H1 (cell line): Measurements from ENCODE around the gene SLC10A2. TPM values are rescaled to one million over a fixed set of nuclear protein-coding genes. Genes with fewer than 3 reads are reported as not detected.

Experiments
- CTCF ChIA-PET: fragments of 300-600 bp; sonication (Branson Sonifier 250); formaldehyde crosslinking; loops from one replicate; lab custom pipeline; 2021; ENCODE audit not compliant: partially characterized antibody; lab: Charles Lee
- POLR2A ChIA-PET: fragments of 300-600 bp; sonication (Branson Sonifier 250); formaldehyde crosslinking; loops from one replicate; lab custom pipeline; 2021; ENCODE audit warnings: inconsistent platforms; ENCODE audit not compliant: partially characterized antibody; lab: Charles Lee
- DNase-seq, 2 experiments: peaks; one replicate each; pipeline versions ENCODE4 v3.0.0 to v3.0.0-alpha.2; 2010 to 2022; ENCODE audit warnings: low spot score in 2 of 2, low read depth in 1 of 2, mixed read lengths in 1 of 2
- FAIRE-seq: peaks from 2 replicates; lab custom pipeline; 2011; peaks lifted over from hg19 to GRCh38; lab: Jason Lieb, UNC
- H2AFZ ChIP-seq: 2 replicates; pipeline ENCODE4 v1.8.1; 2012; ENCODE audit warnings: low read length, inconsistent platforms
- H2AK5ac ChIP-seq: 2 replicates; pipeline ENCODE4 v1.6.1; 2013; ENCODE audit warnings: low read depth, low read length
- H2BK120ac ChIP-seq: replicated peaks from 2 replicates; pipeline ENCODE3; 2013; ENCODE audit warnings: low read depth, low read length, inconsistent platforms
- H2BK12ac ChIP-seq: 2 replicates; pipeline ENCODE4 v1.6.1; 2013; ENCODE audit warnings: low read depth, low read length
- H2BK15ac ChIP-seq: 2 replicates; pipeline ENCODE4 v1.6.1; 2013; ENCODE audit warnings: low read length
- H2BK20ac ChIP-seq: 2 replicates; pipeline ENCODE4 v1.6.1; 2013; ENCODE audit warnings: low read length
- H2BK5ac ChIP-seq: 2 replicates; pipeline ENCODE4 v1.6.1; 2013; ENCODE audit warnings: low read depth, low read length
- H3K14ac ChIP-seq: 2 replicates; pipeline ENCODE4 v1.6.1; 2013; ENCODE audit warnings: inconsistent platforms; ENCODE audit not compliant: insufficient read length
- H3K18ac ChIP-seq: 2 replicates; pipeline ENCODE4 v1.6.1; 2013; ENCODE audit warnings: low read length; ENCODE audit errors: extremely low read depth
- H3K23ac ChIP-seq: 2 replicates; pipeline ENCODE4 v1.6.1; 2013; ENCODE audit warnings: inconsistent platforms; ENCODE audit not compliant: insufficient read length
- H3K23me2 ChIP-seq: 2 replicates; pipeline ENCODE4 v1.6.1; 2013; ENCODE audit warnings: low read depth, low read length
- H3K27ac ChIP-seq: 2 replicates; pipeline ENCODE4 v1.6.1; 2011; ENCODE audit warnings: low read depth, low read length, inconsistent platforms
- H3K27me3 ChIP-seq, 4 experiments: replicated peaks in 1 of 4; 1 replicate in 1 of 4; 2 replicates in 3 of 4; pipeline versions ENCODE4 v1.6.1 to v1.8.1; 2011 to 2013; ENCODE audit warnings: low read length in 3 of 4, mild to moderate bottlenecking in 3 of 4, inconsistent platforms in 2 of 4, mixed read lengths in 2 of 4, moderate library complexity in 1 of 4; ENCODE audit not compliant: control insufficient read depth in 3 of 4, insufficient read depth in 3 of 4; ENCODE audit errors: extremely low read depth in 1 of 4
- H3K36me3 ChIP-seq, 4 experiments: 2 replicates each; pipeline versions ENCODE4 v1.6.1 to v1.8.1; 2011 to 2013; ENCODE audit warnings: mild to moderate bottlenecking in 4 of 4, low read length in 3 of 4, moderate library complexity in 2 of 4, control low read depth in 1 of 4, inconsistent platforms in 1 of 4; ENCODE audit not compliant: insufficient read depth in 4 of 4, control insufficient read depth in 2 of 4
- H3K4ac ChIP-seq: replicated peaks from 2 replicates; pipeline ENCODE3; 2013; ENCODE audit warnings: low read length, low read depth, mixed read lengths, inconsistent platforms; ENCODE audit not compliant: insufficient read length
- H3K4me1 ChIP-seq, 4 experiments: replicated peaks in 1 of 4; 1 replicate in 1 of 4; 2 replicates in 3 of 4; pipeline versions ENCODE4 v1.6.1 to v1.8.1; 2011 to 2013; ENCODE audit warnings: low read length in 3 of 4, inconsistent platforms in 2 of 4, mixed read lengths in 1 of 4; ENCODE audit not compliant: insufficient read depth in 4 of 4, control insufficient read depth in 3 of 4
- H3K4me2 ChIP-seq, 2 experiments: 2 replicates each; pipeline versions ENCODE4 v1.6.1 to v1.8.1; 2011 to 2013; ENCODE audit warnings: low read depth in 2 of 2, low read length in 2 of 2, control low read depth in 1 of 2, inconsistent platforms in 1 of 2, mild to moderate bottlenecking in 1 of 2; ENCODE audit not compliant: insufficient read depth in 1 of 2
- H3K4me3 ChIP-seq, 4 experiments: fragments of 200-600, 300-600 bp in 1 of 4; sonication (generic), shearing (Covaris generic), sonication (Bioruptor Twin) in 1 of 4; 2 replicates each; pipeline versions ENCODE4 v1.5.1 to v1.8.1; 2011 to 2016; ENCODE audit warnings: low read length in 4 of 4, low read depth in 3 of 4, control low read depth in 2 of 4, inconsistent platforms in 2 of 4, mild to moderate bottlenecking in 2 of 4, mixed read lengths in 1 of 4, moderate library complexity in 1 of 4; ENCODE audit not compliant: insufficient read depth in 2 of 4; ENCODE audit errors: extremely low read depth in 1 of 4
- H3K56ac ChIP-seq: replicated peaks from 2 replicates; pipeline ENCODE3; 2013; ENCODE audit warnings: low read depth, mild to moderate bottlenecking, mixed read lengths, low read length, inconsistent platforms; ENCODE audit not compliant: insufficient read length
- H3K79me1 ChIP-seq: 2 replicates; pipeline ENCODE4 v1.6.1; 2013; ENCODE audit warnings: low read depth, low read length, control low read depth
- H3K79me2 ChIP-seq, 2 experiments: 2 replicates each; pipeline versions ENCODE4 v1.6.1 to v1.8.1; 2012 to 2013; ENCODE audit warnings: low read length in 2 of 2, mild to moderate bottlenecking in 2 of 2, inconsistent platforms in 1 of 2; ENCODE audit not compliant: insufficient read depth in 2 of 2, control insufficient read depth in 1 of 2
- H3K9ac ChIP-seq, 4 experiments: replicated peaks in 1 of 4; 1 replicate in 1 of 4; 2 replicates in 3 of 4; pipeline versions ENCODE4 v1.6.1 to v1.8.1; 2011 to 2013; ENCODE audit warnings: low read depth in 3 of 4, low read length in 3 of 4, control low read depth in 2 of 4, mild to moderate bottlenecking in 2 of 4, moderate library complexity in 2 of 4, inconsistent platforms in 1 of 4; ENCODE audit errors: extremely low read depth in 1 of 4
- H3K9me3 ChIP-seq, 2 experiments: 2 replicates each; pipeline versions ENCODE4 v1.6.1 to v1.8.1; 2012 to 2013; ENCODE audit warnings: mild to moderate bottlenecking in 2 of 2, moderate library complexity in 2 of 2, control low read depth in 1 of 2, inconsistent platforms in 1 of 2, low read depth in 1 of 2, low read length in 1 of 2, mixed read lengths in 1 of 2; ENCODE audit not compliant: insufficient read depth in 2 of 2
- H4K20me1 ChIP-seq, 2 experiments: replicated peaks in 1 of 2; 2 replicates each; pipeline versions ENCODE3 to v1.8.1; 2011 to 2013; ENCODE audit warnings: inconsistent platforms in 2 of 2, low read length in 2 of 2, mild to moderate bottlenecking in 1 of 2; ENCODE audit not compliant: insufficient read depth in 2 of 2, control insufficient read depth in 1 of 2
- H4K5ac ChIP-seq: 2 replicates; pipeline ENCODE4 v1.6.1; 2013; ENCODE audit warnings: low read length, low read depth, mixed read lengths, inconsistent platforms; ENCODE audit not compliant: insufficient read length
- H4K8ac ChIP-seq: 2 replicates; pipeline ENCODE4 v1.8.0; 2013; ENCODE audit warnings: mild to moderate bottlenecking, moderate library complexity, low read length, inconsistent platforms; ENCODE audit not compliant: insufficient read depth; ENCODE audit errors: extremely low read depth
- H4K91ac ChIP-seq: replicated peaks from 2 replicates; pipeline ENCODE3; 2013; ENCODE audit warnings: low read length, mixed read lengths, inconsistent platforms; ENCODE audit not compliant: insufficient read length
- SP4 ChIP-seq: IDR thresholded peaks from 2 replicates; pipeline ENCODE4 v1.6.1; 2012; ENCODE audit warnings: low read length, inconsistent platforms
- polyA plus RNA-seq, 7 experiments: library from polyadenylated mRNA; depleted of rRNA in 3 of 7; stranded (reverse) in 5 of 7; unstranded in 2 of 7; fragments of >200 nt in 5 of 7; fragments of 200-250 nt in 2 of 7; gene quantifications; 1 replicate in 5 of 7; 2 replicates in 1 of 7; 4 replicates in 1 of 7; pipeline versions ENCODE4 v1.2.1 to v1.2.3, GENCODE V29; 2011 to 2013; ENCODE audit warnings: missing spikeins in 2 of 7, mixed read lengths in 2 of 7
- total RNA-seq: library from RNA; stranded (reverse); fragmentation: NEBNext Ultra II Directional; extraction: Animal tissue kit (Norgen Biotek cat#: 25700); gene quantifications from 2 replicates; pipeline ENCODE4 v1.2.1, GENCODE V29; 2021

Gene SLC10A2
- total and polyA plus RNA-seq, 2 of the 8 experiments (the other 6 are each of a cell fraction or from before 2014, with no cell fraction given), result not detected

DNA sequence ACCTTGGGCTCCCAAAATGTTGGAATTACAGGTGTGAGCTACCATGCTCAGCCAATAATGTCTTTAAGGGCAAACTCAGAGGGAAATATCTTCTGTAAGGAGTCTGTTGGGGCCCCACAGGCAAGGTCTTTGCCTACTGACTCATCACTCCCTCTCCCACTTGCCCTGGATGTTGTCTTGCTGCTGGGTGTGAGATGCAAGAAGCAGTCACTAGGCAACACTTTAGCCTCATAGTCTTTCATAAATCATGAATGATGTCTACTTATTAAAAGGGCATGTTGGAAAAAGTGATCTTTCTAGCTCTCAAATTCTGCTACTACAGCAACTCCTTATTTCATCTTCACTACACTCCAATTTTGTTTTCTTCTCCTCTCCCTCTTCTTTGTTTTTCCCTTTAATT is 34.6 kb upstream of the SLC10A2 start:
- H3K14ac ChIP-seq, result no peak overlapping the region
- DNase-seq (no peak), FAIRE-seq (no peak)
- no peak overlapping the region for H2BK120ac ChIP-seq
- H4K8ac ChIP-seq, result no peak overlapping the region
- no peak overlapping the region for H4K91ac ChIP-seq
- no peak overlapping the region for H3K4me3 ChIP-seq
- no peaks in the 10 kb centered on the region for H3K36me3 ChIP-seq
- H3K9ac ChIP-seq, result no peak overlapping the region
- no peak overlapping the region for H2AFZ ChIP-seq
- no peak overlapping the region for H2BK12ac ChIP-seq
- no peak for TF ChIP-seq SP4
- no peak overlapping the region for H3K18ac ChIP-seq
- H2BK15ac ChIP-seq, result no peak overlapping the region
- POLR2A ChIA-PET, result no interaction called here
- 0 out of 2 replicates have a peak, but pooled peaks cover 2% of the 10 kb centered on the region for H3K23me2 ChIP-seq
- H3K79me2 ChIP-seq, result no peaks in the 10 kb centered on the region
- no peaks in the 10 kb centered on the region for H4K20me1 ChIP-seq
- CTCF ChIA-PET, result no interaction called here
- no peak overlapping the region for H3K4ac ChIP-seq
- no peak overlapping the region for H4K5ac ChIP-seq
- H3K9me3 ChIP-seq, result no peaks in the 10 kb centered on the region
- no peaks in the 10 kb centered on the region for H3K27me3 ChIP-seq
- H2BK20ac ChIP-seq, result no peak overlapping the region
- no peak overlapping the region for H3K27ac ChIP-seq
- no peak overlapping the region for H3K4me2 ChIP-seq
- H3K4me1 ChIP-seq, result peaks cover 0 to 5% (median 2%) of the 10 kb centered on the region in 4 experiments; a peak in 6 of 7 replicates
- H3K56ac ChIP-seq, result no peak overlapping the region
- H3K23ac ChIP-seq, result no peak overlapping the region
- no peaks in the 10 kb centered on the region for H3K79me1 ChIP-seq
- no peak overlapping the region for H2AK5ac ChIP-seq
- H2BK5ac ChIP-seq, result no peak overlapping the region
